Left lung (tissue), 10 donors: ENCODE results near the gene NDUFC2. TPM values are rescaled to one million over a fixed set of nuclear protein-coding genes. Genes with fewer than 3 reads are reported as not detected.

ENCODE experiments used
- ATAC-seq: fragments of 200-7000 bp; cut with Tn5 transposase; one replicate; pipeline ENCODE4 v1.9.1; 2020; ENCODE audit warnings: moderate library complexity
- DNase-seq, 4 donors: peaks; one replicate each; pipeline ENCODE4 v3.0.0-alpha.2; 2013 to 2020
- H3K27ac ChIP-seq, 2 donors: fragments of 200-600 bp; sonication (generic) in 1 of 2; one replicate each; pipeline versions ENCODE4 v1.5.0 to v1.8.0; 2020 to 2021
- H3K27me3 ChIP-seq, 2 donors: fragments of 200-600 bp; sonication (generic) in 1 of 2; one replicate each; pipeline versions ENCODE4 v1.5.0 to v1.8.0; 2020 to 2021
- H3K36me3 ChIP-seq, 2 donors: fragments of 200-600 bp; sonication (generic) in 1 of 2; one replicate each; pipeline versions ENCODE4 v1.5.0 to v1.8.0; 2020 to 2021
- H3K4me1 ChIP-seq, 2 donors: fragments of 200-600 bp; one replicate each; pipeline ENCODE4 v1.8.0; 2021
- H3K4me3 ChIP-seq, 2 donors: fragments of 200-600 bp; sonication (generic) in 1 of 2; one replicate each; pipeline versions ENCODE4 v1.5.0 to v1.8.0; 2020 to 2021; ENCODE audit warnings: mild to moderate bottlenecking in 1 of 2
- H3K9me3 ChIP-seq, 2 donors: fragments of 200-600 bp; sonication (generic) in 1 of 2; one replicate each; pipeline versions ENCODE4 v1.5.0 to v1.8.0; 2020 to 2021
- CTCF ChIP-seq, 2 donors: fragments of 200-600 bp; sonication (generic) in 1 of 2; IDR thresholded peaks; one replicate each; pipeline versions ENCODE4 v1.5.0 to v1.8.0; 2021; ENCODE audit warnings: antibody characterized with exemption in 2 of 2
- intact Hi-C, 2 donors: fragments of 100-400 bp; cut with DNase I; formaldehyde crosslinking; loops; one replicate each; pipeline versions ENCODE4 v1.11.2 to v1.14.2; 2022
- polyA plus RNA-seq, 6 donors: library from polyadenylated mRNA; unstranded; fragments of 120-200 nt; gene quantifications; one replicate each; pipeline ENCODE4 v1.2.1, GENCODE V29; 2013; ENCODE audit not compliant: insufficient read length in 6 of 6
- total RNA-seq, 2 donors: library from RNA; stranded (reverse); fragmentation: NEBNext Ultra II Directional; extraction: Animal tissue kit (Norgen Biotek cat#: 25700); gene quantifications; one replicate each; pipeline ENCODE4 v1.2.1, GENCODE V29; 2021
- donor health status: DM: no; HTN: yes; CAD: no.
- donor health status: DM: no; HTN: no; CAD: no.

NDUFC2 gene
- total and polyA plus RNA-seq, 8 donors = 120 to 224 (median 146) TPM

- no peak overlapping the region for H3K4me3 ChIP-seq
- H3K27me3 ChIP-seq = no peaks in the 10 kb centered on the region
- H3K4me1 ChIP-seq = peaks cover 11 to 23% of the 10 kb centered on the region in 2 donors
- H3K27ac ChIP-seq = peak overlapping the region in 1 of 2 donors; percentile 64
- H3K9me3 ChIP-seq = no peaks in the 10 kb centered on the region
- no peak for ATAC-seq
- H3K36me3 ChIP-seq = no peaks in the 10 kb centered on the region
- TF ChIP-seq CTCF (IDR thresholded peaks at IDR 0.05) = no peak
- intact Hi-C loops = no loop called here
- DNase-seq = no peak
Measured at GRCh38 chr11:78040691-78041379, 38.8 kb downstream of the NDUFC2 start.

- H3K36me3 ChIP-seq = no peaks in the 10 kb centered on the region
- H3K4me3 ChIP-seq = no peak overlapping the region
- peak overlapping the region; percentile 64 to 71 for H3K27ac ChIP-seq
- ATAC-seq (peak; percentile 33), DNase-seq (peak; percentile 41 to 88 (median 74))
- intact Hi-C loops = no loop called here
- TF ChIP-seq CTCF (IDR thresholded peaks at IDR 0.05) = no peak
- H3K9me3 ChIP-seq = no peaks in the 10 kb centered on the region
- peaks cover 6 to 15% of the 10 kb centered on the region in 2 donors for H3K4me1 ChIP-seq
- no peaks in the 10 kb centered on the region for H3K27me3 ChIP-seq
Measured at GRCh38 chr11:78039919-78040671, 39.6 kb downstream of the NDUFC2 start.

- Histone ChIP-seq H3K4me3 (no peak overlapping the region), H3K27me3 (no peaks in the 10 kb centered on the region), H3K4me1 (peaks cover 4 to 14% of the 10 kb centered on the region in 2 donors), H3K27ac (peak overlapping the region; percentile 64 to 71), H3K36me3 (no peaks in the 10 kb centered on the region), H3K9me3 (no peaks in the 10 kb centered on the region)
- ATAC-seq = no peak
- no peak for DNase-seq
- no peak for TF ChIP-seq CTCF (IDR thresholded peaks at IDR 0.05)
- intact Hi-C loops = no loop called here
Measured at GRCh38 chr11:78039391-78039918, 40.2 kb downstream of the NDUFC2 start.

- TF ChIP-seq CTCF (IDR thresholded peaks at IDR 0.05) = no peak
- Histone ChIP-seq H3K9me3 (no peaks in the 10 kb centered on the region), H3K4me1 (peaks cover 4 to 14% of the 10 kb centered on the region in 2 donors), H3K27ac (no peak overlapping the region), H3K27me3 (no peaks in the 10 kb centered on the region), H3K36me3 (no peaks in the 10 kb centered on the region), H3K4me3 (no peak overlapping the region)
- DNase-seq = no peak
- ATAC-seq = peak; percentile 4
- intact Hi-C loops = no loop called here
Measured at GRCh38 chr11:78038697-78039313, 40.9 kb downstream of the NDUFC2 start.
